OCI-LY1 (cell line): ENCODE data around the gene NEUROD4.

Experiments
- H2AFZ ChIP-seq: fragments of 200-600 bp; sonication (generic), shearing (Covaris generic); 2 replicates; pipeline ENCODE4 v1.6.0; 2014; ENCODE audit warnings: antibody characterized with exemption, mild to moderate bottlenecking, low read length
- H3F3A ChIP-seq: fragments of 200-600 bp; sonication (generic), shearing (Covaris generic); 2 replicates; pipeline ENCODE4 v1.6.0; 2014; ENCODE audit warnings: mild to moderate bottlenecking, antibody characterized with exemption, low read length, moderate library complexity; ENCODE audit not compliant: insufficient read depth
- H3K27ac ChIP-seq: fragments of 200-600 bp; sonication (generic); 2 replicates; pipeline ENCODE4 v1.5.1; 2014; ENCODE audit warnings: low read length, mixed run types, mild to moderate bottlenecking, low read depth; ENCODE audit not compliant: poor library complexity, severe bottlenecking
- H3K27me3 ChIP-seq: fragments of 200-600 bp; sonication (generic); 2 replicates; pipeline ENCODE4 v1.6.0; 2014; ENCODE audit warnings: antibody characterized with exemption, mild to moderate bottlenecking, low read length, moderate library complexity; ENCODE audit not compliant: insufficient read depth
- H3K36me3 ChIP-seq: fragments of 200-600 bp; sonication (generic); 2 replicates; pipeline ENCODE4 v1.6.1; 2014; ENCODE audit warnings: mild to moderate bottlenecking, antibody characterized with exemption, low read length, moderate library complexity, mixed read lengths; ENCODE audit not compliant: insufficient read depth
- H3K4me1 ChIP-seq: fragments of 200-600 bp; sonication (generic); 2 replicates; pipeline ENCODE4 v1.5.1; 2014; ENCODE audit warnings: mild to moderate bottlenecking, low read length, moderate library complexity; ENCODE audit not compliant: insufficient read depth, severe bottlenecking
- H3K4me2 ChIP-seq: fragments of 200-600 bp; sonication (generic), shearing (Covaris generic); 2 replicates; pipeline ENCODE4 v1.6.1; 2014; ENCODE audit warnings: low read length
- H3K4me3 ChIP-seq: fragments of 200-600 bp; sonication (generic); 2 replicates; pipeline ENCODE4 v1.5.1; 2014; ENCODE audit warnings: low read length, low read depth, mild to moderate bottlenecking, mixed read lengths; ENCODE audit not compliant: poor library complexity, severe bottlenecking
- H3K79me2 ChIP-seq: fragments of 200-600 bp; shearing (Covaris generic); 2 replicates; pipeline ENCODE4 v1.6.1; 2016; ENCODE audit warnings: mixed run types, low read length, mixed read lengths; ENCODE audit not compliant: insufficient read depth
- H3K9ac ChIP-seq: fragments of 200-600 bp; sonication (generic), shearing (Covaris generic); 2 replicates; pipeline ENCODE4 v1.6.1; 2014; ENCODE audit warnings: mild to moderate bottlenecking, low read length, mixed read lengths
- H3K9me2 ChIP-seq: fragments of 200-600 bp; sonication (generic), shearing (Covaris generic); 2 replicates; pipeline ENCODE4 v1.6.1; 2014; ENCODE audit warnings: low read depth, mild to moderate bottlenecking, low read length, mixed read lengths
- H3K9me3 ChIP-seq: fragments of 200-600 bp; shearing (Covaris generic); 2 replicates; pipeline ENCODE4 v1.6.1; 2014; ENCODE audit warnings: low read length, mixed read lengths
- H4K20me1 ChIP-seq: fragments of 200-600 bp; sonication (generic), shearing (Covaris generic); 2 replicates; pipeline ENCODE4 v1.6.0; 2016; ENCODE audit warnings: mild to moderate bottlenecking, low read length; ENCODE audit not compliant: insufficient read depth
- EZH2 ChIP-seq: fragments of 200-600 bp; sonication (generic), shearing (Covaris generic); IDR thresholded peaks from 2 replicates; pipeline ENCODE4 v1.8.0; 2017; ENCODE audit warnings: borderline replicate concordance, mixed run types, mild to moderate bottlenecking, antibody characterized with exemption, low read length, moderate library complexity, mixed read lengths
- TF ChIP-seq, protein P1 (sequence below): fragments of 200-600 bp; sonication (generic), shearing (Covaris generic); IDR thresholded peaks from 2 replicates; pipeline ENCODE4 v1.5.1; 2017; ENCODE audit warnings: mild to moderate bottlenecking, antibody characterized with exemption, low read length, moderate library complexity, mixed read lengths

The NEUROD4 gene

DNA sequence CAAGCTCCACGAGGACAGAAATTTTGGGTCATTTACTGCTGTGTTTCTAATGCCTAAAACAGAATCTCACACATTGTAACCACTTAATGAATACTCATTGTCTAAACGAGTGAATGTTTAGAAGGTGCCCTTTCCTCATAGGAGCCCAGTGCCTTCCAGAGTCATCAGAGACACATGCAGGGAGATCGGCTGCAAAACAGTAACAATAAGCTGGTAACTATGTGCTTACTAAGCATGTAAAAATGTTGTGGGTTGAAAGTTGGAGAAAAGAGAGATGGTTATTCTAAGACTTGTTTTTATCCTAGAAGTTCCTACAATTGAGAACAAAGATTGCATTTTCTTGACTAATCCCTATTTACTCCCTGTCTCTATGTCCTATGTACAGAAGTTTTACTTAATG lies 42.6 kb upstream of the NEUROD4 start:
- H3K9ac ChIP-seq: no peak overlapping the region
- no peaks in the 10 kb centered on the region for H3K9me3 ChIP-seq
- H3K9me2 ChIP-seq: no peaks in the 10 kb centered on the region
- no peaks in the 10 kb centered on the region; the same call in 1 of the 2 replicates for H3K79me2 ChIP-seq
- H2AFZ ChIP-seq: no peak overlapping the region
- no peaks in the 10 kb centered on the region for H3K27me3 ChIP-seq
- no peak overlapping the region for H3K4me3 ChIP-seq
- no peak for TF ChIP-seq EZH2
- TF ChIP-seq, protein P1, sequence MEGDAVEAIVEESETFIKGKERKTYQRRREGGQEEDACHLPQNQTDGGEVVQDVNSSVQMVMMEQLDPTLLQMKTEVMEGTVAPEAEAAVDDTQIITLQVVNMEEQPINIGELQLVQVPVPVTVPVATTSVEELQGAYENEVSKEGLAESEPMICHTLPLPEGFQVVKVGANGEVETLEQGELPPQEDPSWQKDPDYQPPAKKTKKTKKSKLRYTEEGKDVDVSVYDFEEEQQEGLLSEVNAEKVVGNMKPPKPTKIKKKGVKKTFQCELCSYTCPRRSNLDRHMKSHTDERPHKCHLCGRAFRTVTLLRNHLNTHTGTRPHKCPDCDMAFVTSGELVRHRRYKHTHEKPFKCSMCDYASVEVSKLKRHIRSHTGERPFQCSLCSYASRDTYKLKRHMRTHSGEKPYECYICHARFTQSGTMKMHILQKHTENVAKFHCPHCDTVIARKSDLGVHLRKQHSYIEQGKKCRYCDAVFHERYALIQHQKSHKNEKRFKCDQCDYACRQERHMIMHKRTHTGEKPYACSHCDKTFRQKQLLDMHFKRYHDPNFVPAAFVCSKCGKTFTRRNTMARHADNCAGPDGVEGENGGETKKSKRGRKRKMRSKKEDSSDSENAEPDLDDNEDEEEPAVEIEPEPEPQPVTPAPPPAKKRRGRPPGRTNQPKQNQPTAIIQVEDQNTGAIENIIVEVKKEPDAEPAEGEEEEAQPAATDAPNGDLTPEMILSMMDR: no peak
- peaks cover 80% of the 10 kb centered on the region for H3K36me3 ChIP-seq
- no peaks in the 10 kb centered on the region for H4K20me1 ChIP-seq
- H3K27ac ChIP-seq: no peak overlapping the region
- no peak overlapping the region for H3K4me2 ChIP-seq
- H3F3A ChIP-seq: no peaks in the 10 kb centered on the region
- H3K4me1 ChIP-seq: peaks cover 16% of the 10 kb centered on the region

DNA sequence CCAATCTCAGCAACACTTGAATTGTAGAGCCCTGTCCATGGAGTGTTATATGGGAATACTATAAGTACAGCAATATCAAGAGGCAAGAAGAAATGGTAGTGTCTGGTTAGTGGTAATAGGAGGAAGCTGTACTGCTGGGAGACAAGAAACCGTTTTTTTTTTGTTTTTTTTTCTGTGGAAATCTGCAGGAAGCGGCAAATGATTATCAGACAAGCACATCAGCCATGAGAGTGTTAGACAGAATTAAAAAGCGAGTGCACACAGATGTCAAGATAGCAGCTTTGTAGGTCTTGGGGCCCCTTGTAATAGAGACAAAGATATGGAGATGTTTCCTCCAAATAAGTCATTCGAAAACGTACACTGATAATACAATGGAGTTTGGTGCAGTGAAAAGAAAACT lies 41.9 kb upstream of the NEUROD4 start:
- TF ChIP-seq EZH2: no peak
- TF ChIP-seq, protein P1: no peak
- Histone ChIP-seq H3K9me2 (no peaks in the 10 kb centered on the region), H4K20me1 (no peaks in the 10 kb centered on the region), H3K9me3 (no peaks in the 10 kb centered on the region), H3F3A (no peaks in the 10 kb centered on the region), H3K9ac (no peak overlapping the region), H3K4me2 (no peak overlapping the region), H3K79me2 (no peaks in the 10 kb centered on the region; the same call in 1 of the 2 replicates), H3K4me1 (peaks cover 23% of the 10 kb centered on the region), H2AFZ (no peak overlapping the region), H3K27ac (no peak overlapping the region), H3K4me3 (no peak overlapping the region), H3K27me3 (no peaks in the 10 kb centered on the region), H3K36me3 (peaks cover 80% of the 10 kb centered on the region)

DNA sequence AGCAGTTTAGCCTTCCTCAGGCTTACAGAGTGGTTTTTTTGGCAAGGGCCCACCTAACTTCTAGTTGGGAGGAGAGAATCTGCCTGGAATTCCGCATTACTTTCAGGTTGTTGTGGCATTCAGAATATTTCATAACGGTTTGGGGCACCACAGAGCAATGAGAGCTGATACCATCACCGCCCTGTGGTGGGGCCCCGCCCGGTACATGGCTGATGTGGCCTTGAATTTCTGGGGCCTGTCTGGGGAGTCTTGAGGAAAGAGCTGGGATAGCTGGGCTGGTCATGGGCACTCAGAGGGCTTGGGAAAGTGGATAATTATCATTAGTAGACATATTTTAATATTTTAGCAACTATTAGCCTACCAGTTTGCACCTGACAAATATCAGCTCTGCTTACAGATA lies 39.4 kb upstream of the NEUROD4 start:
- peaks cover 13% of the 10 kb centered on the region for H3K79me2 ChIP-seq
- peaks cover 67% of the 10 kb centered on the region for H3K36me3 ChIP-seq
- H3K4me1 ChIP-seq: peaks cover 42% of the 10 kb centered on the region
- no peak overlapping the region for H3K9ac ChIP-seq
- H3K27ac ChIP-seq: no peak overlapping the region
- no peaks in the 10 kb centered on the region for H4K20me1 ChIP-seq
- H3K4me2 ChIP-seq: no peak overlapping the region
- H3K9me3 ChIP-seq: no peaks in the 10 kb centered on the region
- no peak overlapping the region for H2AFZ ChIP-seq
- H3K9me2 ChIP-seq: no peaks in the 10 kb centered on the region
- no peak overlapping the region for H3K4me3 ChIP-seq
- no peaks in the 10 kb centered on the region for H3F3A ChIP-seq
- no peaks in the 10 kb centered on the region for H3K27me3 ChIP-seq
- TF ChIP-seq EZH2: no peak
- TF ChIP-seq, protein P1: no peak
